Stomach (tissue), 4 donors: Measurements from ENCODE around the gene MIOS.

Source experiments
- CTCF ChIP-seq, 7 experiments: fragments of 450-650 bp in 4 of 7; fragments of 200-600 bp in 3 of 7; sonication (generic) in 3 of 7; IDR thresholded peaks; one replicate each; pipeline ENCODE4 v1.5.1; 2016 to 2019; ENCODE audit warnings: antibody characterized with exemption in 7 of 7, control low read depth in 2 of 7, mild to moderate bottlenecking in 1 of 7
- POLR2A ChIP-seq, 4 donors: fragments of 450-650 bp; IDR thresholded peaks; one replicate each; pipeline ENCODE4 v1.6.1; 2016; ENCODE audit warnings: antibody characterized with exemption in 4 of 4, control low read depth in 2 of 4, mild to moderate bottlenecking in 1 of 4, moderate library complexity in 1 of 4
- POLR2AphosphoS5 ChIP-seq, 3 donors: sonication (generic); formaldehyde crosslinking; IDR thresholded peaks; one replicate each; pipeline ENCODE4 v1.6.1; 2016; ENCODE audit warnings: antibody characterized with exemption in 3 of 3

- TF ChIP-seq POLR2A (IDR thresholded peaks at IDR 0.05) (no peak), CTCF (IDR thresholded peaks at IDR 0.05) (no peak), POLR2AphosphoS5 (IDR thresholded peaks at IDR 0.05) (peak in 2 of 3 donors; percentile 73 to 79)
Observed at GRCh38 chr7:7642081-7642480, 75.4 kb downstream of the MIOS start.
